HepG2 (cell line): ENCODE measurements around the gene NEK8. TPM values are rescaled to one million over a fixed set of nuclear protein-coding genes. Genes with fewer than 3 reads are reported as not detected.
A peak's percentile ranks its signal among the peaks of the same experiment; 100 is the strongest.

Source experiments
- CBFB ChIP-seq: sonication (generic); formaldehyde crosslinking; IDR thresholded peaks from 2 replicates; pipeline ENCODE4 v1.4.0; 2020; ENCODE audit warnings: missing genetic modification reagents
- HNRNPL ChIP-seq: fragments of 200-400 bp; formaldehyde crosslinking; IDR thresholded peaks from 2 replicates; pipeline ENCODE4 v1.6.1; 2017; ENCODE audit warnings: mild to moderate bottlenecking, low read depth, low read length
- MAFK ChIP-seq, 2 experiments: IDR thresholded peaks in 1 of 2; conservative IDR thresholded peaks in 1 of 2; 2 replicates each; pipeline ENCODE4 v1.6.1; 2011; ENCODE audit warnings: improper control_type of control experiment in 2 of 2, low read length in 2 of 2
- PRMT3 ChIP-seq: sonication (generic); formaldehyde crosslinking; IDR thresholded peaks from 2 replicates; pipeline ENCODE4 v1.8.1; 2022; ENCODE audit warnings: low read depth, mild to moderate bottlenecking, moderate library complexity, missing genetic modification reagents, borderline replicate concordance
- SCMH1 ChIP-seq: sonication (generic); formaldehyde crosslinking; IDR thresholded peaks from 2 replicates; pipeline ENCODE4 v1.9.0; 2021; ENCODE audit warnings: missing genetic modification reagents, mild to moderate bottlenecking, borderline replicate concordance
- SP4 ChIP-seq: sonication (generic); formaldehyde crosslinking; IDR thresholded peaks from 2 replicates; pipeline ENCODE4 v1.8.1; 2023; ENCODE audit warnings: mild to moderate bottlenecking, missing genetic modification reagents
- TARDBP ChIP-seq: sonication (generic); formaldehyde crosslinking; IDR thresholded peaks from 2 replicates; pipeline ENCODE4 v1.8.0; 2022; ENCODE audit warnings: mild to moderate bottlenecking, missing genetic modification reagents
- ZBTB42 ChIP-seq: sonication (generic); formaldehyde crosslinking; IDR thresholded peaks from 2 replicates; pipeline ENCODE4 v1.5.0; 2020; ENCODE audit warnings: mild to moderate bottlenecking, missing genetic modification reagents
- ZBTB46 ChIP-seq: sonication (generic); formaldehyde crosslinking; IDR thresholded peaks from 2 replicates; pipeline ENCODE4 v1.4.0; 2020; ENCODE audit warnings: mild to moderate bottlenecking, missing genetic modification reagents, borderline replicate concordance
- ZEB1 ChIP-seq: IDR thresholded peaks from 2 replicates; pipeline ENCODE4 v1.6.1; 2012; ENCODE audit warnings: mild to moderate bottlenecking, low read depth, inconsistent platforms; ENCODE audit not compliant: insufficient replicate concordance
- ZFP82 ChIP-seq: sonication (generic); formaldehyde crosslinking; IDR thresholded peaks from 2 replicates; pipeline ENCODE4 v1.5.1; 2020; ENCODE audit warnings: mild to moderate bottlenecking, missing genetic modification reagents, borderline replicate concordance
- ZGPAT ChIP-seq: IDR thresholded peaks from 2 replicates; pipeline ENCODE4 v1.6.1; 2016; ENCODE audit warnings: mild to moderate bottlenecking
- ZNF18 ChIP-seq: sonication (generic); formaldehyde crosslinking; IDR thresholded peaks from 2 replicates; pipeline ENCODE4 v1.8.0; 2022; ENCODE audit warnings: mild to moderate bottlenecking, missing genetic modification reagents; ENCODE audit not compliant: insufficient replicate concordance
- ZNF230 ChIP-seq: sonication (generic); formaldehyde crosslinking; IDR thresholded peaks from 2 replicates; pipeline ENCODE4 v1.4.0; 2020; ENCODE audit warnings: mild to moderate bottlenecking, missing genetic modification reagents
- ZNF251 ChIP-seq: sonication (generic); formaldehyde crosslinking; IDR thresholded peaks from 2 replicates; pipeline ENCODE4 v1.9.0; 2021; ENCODE audit warnings: mild to moderate bottlenecking, missing genetic modification reagents
- ZNF282 ChIP-seq: fragments of 450-650 bp; IDR thresholded peaks from 2 replicates; pipeline ENCODE4 v1.6.1; 2018; ENCODE audit not compliant: partially characterized antibody
- ZNF644 ChIP-seq: IDR thresholded peaks from 2 replicates; pipeline ENCODE4 v1.6.1; 2016; ENCODE audit warnings: low read depth
- ZNF772 ChIP-seq: sonication (generic); formaldehyde crosslinking; IDR thresholded peaks from 2 replicates; pipeline ENCODE4 v1.5.0; 2020; ENCODE audit warnings: mild to moderate bottlenecking, missing genetic modification reagents
- ZNF879 ChIP-seq: sonication (generic); formaldehyde crosslinking; IDR thresholded peaks from 2 replicates; pipeline ENCODE4 v1.8.1; 2023; ENCODE audit warnings: missing genetic modification reagents
- polyA plus RNA-seq, 8 experiments: library from polyadenylated mRNA; depleted of rRNA in 3 of 8; stranded (reverse) in 7 of 8; unstranded in 1 of 8; fragments of >200 nt; fragmentation: Illumina TruSeq in 4 of 8; extraction: Trizol in 4 of 8; gene quantifications; 2 replicates each; pipeline versions ENCODE4 v1.2.1 to v1.2.3, GENCODE V29; 2011 to 2016; ENCODE audit warnings: low read depth in 4 of 8, missing spikeins in 1 of 8, mixed read lengths in 1 of 8; ENCODE audit not compliant: insufficient read depth in 1 of 8
- total RNA-seq, 5 experiments: library from RNA; depleted of rRNA; stranded (reverse); fragments of >200 nt; fragmentation: Illumina TruSeq; extraction: Trizol; gene quantifications; 2 replicates each; pipeline ENCODE4 v1.2.3, GENCODE V29; 2016; ENCODE audit warnings: low read depth in 1 of 5
- TF ChIP-seq, protein P1 (sequence below): sonication (generic); formaldehyde crosslinking; IDR thresholded peaks from 2 replicates; pipeline ENCODE4; 2020; ENCODE audit warnings: missing genetic modification reagents, mild to moderate bottlenecking, borderline replicate concordance

NEK8 gene
- total and polyA plus RNA-seq, 2 of the 13 experiments (the other 11 are each of a cell fraction or from before 2014, with no cell fraction given), result 5.8 to 13.5 TPM

DNA sequence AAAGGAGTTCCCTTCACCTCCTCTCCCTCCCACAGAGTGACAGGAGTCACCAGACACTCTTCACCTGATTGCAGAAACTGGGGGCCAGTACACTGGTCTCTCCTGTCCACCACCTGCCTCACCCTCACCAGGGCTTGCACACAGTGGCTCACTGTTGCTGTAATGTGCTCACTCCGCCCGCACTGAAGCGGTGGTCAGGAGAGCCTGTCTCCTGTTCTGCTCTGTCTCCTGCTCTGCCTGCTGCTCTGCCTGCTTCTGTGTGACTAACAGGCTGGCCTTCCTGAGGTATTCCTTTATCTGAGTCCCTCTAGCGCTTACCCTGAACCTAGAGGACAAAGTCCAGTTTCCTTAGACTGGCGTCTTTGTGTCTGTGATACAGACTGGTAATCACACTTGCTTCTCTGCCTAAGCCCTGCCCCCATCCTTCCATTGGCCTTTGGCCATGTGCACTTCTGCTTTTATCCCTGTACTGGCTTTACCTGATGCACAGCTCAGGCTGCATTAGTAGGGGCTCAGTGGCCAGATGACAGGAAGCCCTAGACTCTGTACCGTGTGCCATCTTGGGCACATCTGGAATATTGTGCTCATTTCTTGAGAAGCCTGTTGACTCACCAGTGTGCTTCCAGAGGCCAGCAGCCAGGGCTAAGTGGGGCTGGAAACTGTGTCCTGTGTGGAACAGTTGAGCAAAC is 30.2 kb upstream of the NEK8 start (continued):
- TF ChIP-seq ZNF282 (no peak), ZNF251 (CRISPR knock-in tag) (no peak), CBFB (CRISPR knock-in tag) (peak; percentile 38; the same call in 1 of the 2 replicates), ZFP82 (CRISPR knock-in tag) (no peak), ZBTB46 (CRISPR knock-in tag) (no peak), ZBTB42 (no peak), ZNF772 (peak; percentile 86; the same call in 1 of the 2 replicates), SCMH1 (CRISPR knock-in tag) (no peak), ZEB1 (no peak), PRMT3 (CRISPR knock-in tag) (no peak), ZNF230 (CRISPR knock-in tag) (0 out of 2 replicates have a peak, but pooled peaks have one; percentile 41), TARDBP (CRISPR knock-in tag) (peak; percentile 92), ZNF18 (CRISPR knock-in tag) (peak; percentile 91), ZNF879 (CRISPR knock-in tag) (no peak), MAFK (conservative IDR thresholded peaks at IDR 0.05 in 1 of 2, IDR thresholded peaks at IDR 0.05 in 1 of 2; ENCODE audit: low read length in 2 of 2) (no peak), ZGPAT (peak; percentile 89), ZNF644 (CRISPR knock-in tag) (peak; percentile 37), SP4 (CRISPR knock-in tag) (no peak; the same call in 1 of the 2 replicates), HNRNPL (no peak)
- TF ChIP-seq, protein P1, sequence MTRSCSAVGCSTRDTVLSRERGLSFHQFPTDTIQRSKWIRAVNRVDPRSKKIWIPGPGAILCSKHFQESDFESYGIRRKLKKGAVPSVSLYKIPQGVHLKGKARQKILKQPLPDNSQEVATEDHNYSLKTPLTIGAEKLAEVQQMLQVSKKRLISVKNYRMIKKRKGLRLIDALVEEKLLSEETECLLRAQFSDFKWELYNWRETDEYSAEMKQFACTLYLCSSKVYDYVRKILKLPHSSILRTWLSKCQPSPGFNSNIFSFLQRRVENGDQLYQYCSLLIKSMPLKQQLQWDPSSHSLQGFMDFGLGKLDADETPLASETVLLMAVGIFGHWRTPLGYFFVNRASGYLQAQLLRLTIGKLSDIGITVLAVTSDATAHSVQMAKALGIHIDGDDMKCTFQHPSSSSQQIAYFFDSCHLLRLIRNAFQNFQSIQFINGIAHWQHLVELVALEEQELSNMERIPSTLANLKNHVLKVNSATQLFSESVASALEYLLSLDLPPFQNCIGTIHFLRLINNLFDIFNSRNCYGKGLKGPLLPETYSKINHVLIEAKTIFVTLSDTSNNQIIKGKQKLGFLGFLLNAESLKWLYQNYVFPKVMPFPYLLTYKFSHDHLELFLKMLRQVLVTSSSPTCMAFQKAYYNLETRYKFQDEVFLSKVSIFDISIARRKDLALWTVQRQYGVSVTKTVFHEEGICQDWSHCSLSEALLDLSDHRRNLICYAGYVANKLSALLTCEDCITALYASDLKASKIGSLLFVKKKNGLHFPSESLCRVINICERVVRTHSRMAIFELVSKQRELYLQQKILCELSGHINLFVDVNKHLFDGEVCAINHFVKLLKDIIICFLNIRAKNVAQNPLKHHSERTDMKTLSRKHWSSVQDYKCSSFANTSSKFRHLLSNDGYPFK, result 0 out of 2 replicates have a peak, but pooled peaks have one; percentile 36
